Lower leg skin (tissue), 4 donors: ENCODE results near the gene ZNF488. TPM values are rescaled to one million over a fixed set of nuclear protein-coding genes. Genes with fewer than 3 reads are reported as not detected.

Experiments used
- DNase-seq, 2 donors: peaks; one replicate each; pipeline ENCODE4 v3.0.0-alpha.2; 2019; ENCODE audit warnings: low spot score in 2 of 2
- H3K4me3 ChIP-seq: fragments of 200-600 bp; sonication (generic); 2 replicates; pipeline ENCODE4 v1.5.1; 2017; ENCODE audit warnings: mild to moderate bottlenecking, low read depth; ENCODE audit not compliant: poor library complexity, severe bottlenecking
- POLR2A ChIP-seq, 2 donors: fragments of 450-650 bp; IDR thresholded peaks; one replicate each; pipeline ENCODE4 v1.6.1; 2016 to 2017; ENCODE audit warnings: antibody characterized with exemption in 2 of 2, mild to moderate bottlenecking in 1 of 2, moderate library complexity in 1 of 2
- WGBS, 2 donors: methylation state at CpG; one replicate each; pipeline ENCODE4 v1.1.5; 2018; 5-methylcytosine and 5-hydroxymethylcytosine counted together
- intact Hi-C: fragments of 100-400 bp; cut with DNase I; formaldehyde crosslinking; loops from one replicate; pipeline ENCODE4 v1.15.0; 2023; ENCODE audit warnings: low total_unique reads
- total RNA-seq, 4 donors: library from RNA; depleted of rRNA; stranded (reverse); fragments of >200 nt; gene quantifications; one replicate each; pipeline ENCODE4 v1.1.0, GENCODE V29; 2016
- TF ChIP-seq, protein P1 (sequence below), 3 donors: fragments of 450-650 bp; IDR thresholded peaks; one replicate each; pipeline ENCODE4 v1.5.1; 2016; ENCODE audit warnings: antibody characterized with exemption in 3 of 3, mild to moderate bottlenecking in 3 of 3, moderate library complexity in 2 of 3

ZNF488 gene
- total RNA-seq, 4 donors from 2014 or later, result 0.80 to 2.0 (median 1.1) TPM

GRCh38 chr10:47378606-47379444, 5.3 kb downstream of the ZNF488 start:
- intact Hi-C loops, result no loop called here
- no peak for TF ChIP-seq POLR2A (IDR thresholded peaks at IDR 0.05)
- TF ChIP-seq, protein P1, sequence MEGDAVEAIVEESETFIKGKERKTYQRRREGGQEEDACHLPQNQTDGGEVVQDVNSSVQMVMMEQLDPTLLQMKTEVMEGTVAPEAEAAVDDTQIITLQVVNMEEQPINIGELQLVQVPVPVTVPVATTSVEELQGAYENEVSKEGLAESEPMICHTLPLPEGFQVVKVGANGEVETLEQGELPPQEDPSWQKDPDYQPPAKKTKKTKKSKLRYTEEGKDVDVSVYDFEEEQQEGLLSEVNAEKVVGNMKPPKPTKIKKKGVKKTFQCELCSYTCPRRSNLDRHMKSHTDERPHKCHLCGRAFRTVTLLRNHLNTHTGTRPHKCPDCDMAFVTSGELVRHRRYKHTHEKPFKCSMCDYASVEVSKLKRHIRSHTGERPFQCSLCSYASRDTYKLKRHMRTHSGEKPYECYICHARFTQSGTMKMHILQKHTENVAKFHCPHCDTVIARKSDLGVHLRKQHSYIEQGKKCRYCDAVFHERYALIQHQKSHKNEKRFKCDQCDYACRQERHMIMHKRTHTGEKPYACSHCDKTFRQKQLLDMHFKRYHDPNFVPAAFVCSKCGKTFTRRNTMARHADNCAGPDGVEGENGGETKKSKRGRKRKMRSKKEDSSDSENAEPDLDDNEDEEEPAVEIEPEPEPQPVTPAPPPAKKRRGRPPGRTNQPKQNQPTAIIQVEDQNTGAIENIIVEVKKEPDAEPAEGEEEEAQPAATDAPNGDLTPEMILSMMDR (IDR thresholded peaks at IDR 0.05), result no peak
- WGBS, 2 donors, result 78 to 81% methylated on average over 15 of the region's 15 CpGs
- H3K4me3 ChIP-seq, result no peak overlapping the region
- peak in 1 of 2 donors; percentile 11 for DNase-seq

- intact Hi-C loops, result no loop called here
- TF ChIP-seq, protein P1 (IDR thresholded peaks at IDR 0.05), result no peak
- no peak for TF ChIP-seq POLR2A (IDR thresholded peaks at IDR 0.05)
- no peak overlapping the region for H3K4me3 ChIP-seq
- DNase-seq, result no peak
- whole genome bisulfite sequencing, 2 donors, result 85 to 94% methylated on average over 4 of the region's 4 CpGs
Measured at GRCh38 chr10:47378183-47378510, 5.9 kb downstream of the ZNF488 start.

DNA sequence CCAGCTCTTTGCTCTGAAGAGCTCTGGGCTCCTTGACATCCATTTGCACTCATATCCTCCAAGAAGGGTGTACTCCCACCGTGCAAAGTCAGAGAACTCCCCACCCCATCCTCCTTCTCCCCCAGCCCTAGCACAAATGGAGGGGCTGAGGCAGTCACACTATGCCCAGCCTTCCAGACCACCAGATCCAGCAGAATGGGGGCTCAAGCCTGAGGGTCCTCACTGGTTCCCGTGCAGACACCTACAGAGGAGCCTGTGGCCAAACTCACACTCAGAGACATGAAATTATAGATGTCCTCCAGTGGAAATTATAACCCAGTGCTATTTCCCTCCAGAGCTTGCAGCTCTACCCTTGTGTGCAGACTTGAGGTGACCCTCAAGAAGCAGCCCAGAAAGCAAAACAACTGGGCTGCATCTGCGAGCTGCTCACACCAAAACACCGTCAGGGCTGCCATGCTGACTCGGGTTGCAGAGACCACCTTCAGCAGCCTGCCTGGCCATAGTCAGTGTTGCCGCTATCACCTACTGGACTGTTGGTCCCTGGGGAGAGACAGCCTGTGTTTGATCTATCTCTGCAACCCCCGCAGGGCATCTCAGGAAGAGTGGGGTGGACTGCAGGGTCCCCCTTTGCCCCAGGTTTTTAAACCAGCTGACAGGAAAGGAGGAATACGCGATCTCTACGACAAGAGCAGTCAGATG, 7.4 kb downstream of the ZNF488 start:
- peak in 1 of 2 donors; percentile 9 for DNase-seq
- WGBS, 2 donors, result 77 to 86% methylated on average over 10 of the region's 10 CpGs
- no peak overlapping the region for H3K4me3 ChIP-seq
- no peak for TF ChIP-seq POLR2A (IDR thresholded peaks at IDR 0.05)
- TF ChIP-seq, protein P1 (IDR thresholded peaks at IDR 0.05), result no peak
- intact Hi-C loops, result no loop called here

- DNase-seq, result peak in 1 of 2 donors; percentile 7
- 66 to 72% methylated on average over 12 of the region's 12 CpGs for WGBS, 2 donors
Measured at GRCh38 chr10:47374611-47375536, 9.2 kb downstream of the ZNF488 start.

GRCh38 chr10:47372726-47373125, 11.4 kb downstream of the ZNF488 start:
- intact Hi-C loops, result no loop called here
- DNase-seq, result peak; percentile 12 to 81
- TF ChIP-seq, protein P1 (IDR thresholded peaks at IDR 0.05), result no peak
- no peak for TF ChIP-seq POLR2A (IDR thresholded peaks at IDR 0.05)
- no peak overlapping the region for H3K4me3 ChIP-seq
- 81 to 84% methylated on average over 6 of the region's 6 CpGs for WGBS, 2 donors

More at GRCh38 chr10:47374611-47375536, 9.2 kb downstream of the ZNF488 start:
- H3K4me3 ChIP-seq, result no peak overlapping the region
- TF ChIP-seq POLR2A (IDR thresholded peaks at IDR 0.05), result no peak
- TF ChIP-seq, protein P1 (IDR thresholded peaks at IDR 0.05), result no peak
- intact Hi-C loops, result no loop called here
